Transverse colon (tissue), 4 donors: ENCODE measurements around the gene TNS1.

Experiments used
- CTCF ChIP-seq, 5 experiments: fragments of 200-600 bp in 3 of 5; fragments of 450-650 bp in 2 of 5; sonication (generic) in 3 of 5; IDR thresholded peaks; 1 replicate in 2 of 5; 2 replicates in 3 of 5; pipeline ENCODE4 v1.5.1; 2016 to 2017; ENCODE audit warnings: antibody characterized with exemption in 5 of 5, inconsistent platforms in 3 of 5, mild to moderate bottlenecking in 2 of 5, moderate library complexity in 1 of 5
- EP300 ChIP-seq: sonication (generic); formaldehyde crosslinking; IDR thresholded peaks from one replicate; pipeline ENCODE4 v1.6.1; 2017; ENCODE audit warnings: antibody characterized with exemption, low read depth
- POLR2A ChIP-seq: fragments of 450-650 bp; IDR thresholded peaks from one replicate; pipeline ENCODE4 v1.6.1; 2016; ENCODE audit warnings: antibody characterized with exemption, mild to moderate bottlenecking, moderate library complexity
- POLR2AphosphoS5 ChIP-seq, 3 donors: sonication (generic); formaldehyde crosslinking; IDR thresholded peaks; one replicate each; pipeline ENCODE4 v1.6.1; 2016; ENCODE audit warnings: antibody characterized with exemption in 3 of 3

- TF ChIP-seq CTCF (IDR thresholded peaks at IDR 0.05): no peak
- TF ChIP-seq EP300: no peak
- no peak for TF ChIP-seq POLR2A
- TF ChIP-seq POLR2AphosphoS5 (IDR thresholded peaks at IDR 0.05): no peak
These were observed 156.5 kb downstream of the TNS1 start for GRCh38 chr2:217846321-217846743.
